ENCODE data around the gene HS2ST1.

HS2ST1 gene

GRCh38 chr1:87137342-87137739 lies 222.9 kb downstream of the HS2ST1 start:
- DNase-seq (ENCODE audit: low spot score) = no peak

- DNase-seq (ENCODE audit: low spot score) = no peak
Observed at GRCh38 chr1:87140831-87141540, 226.6 kb downstream of the HS2ST1 start.

GRCh38 chr1:87141556-87141955 lies 227.1 kb downstream of the HS2ST1 start:
- DNase-seq (ENCODE audit: low spot score) = no peak

GRCh38 chr1:87143413-87144135 lies 229.1 kb downstream of the HS2ST1 start:
- no peak for DNase-seq (ENCODE audit: low spot score)

GRCh38 chr1:87144316-87144895 lies 230.0 kb downstream of the HS2ST1 start:
- DNase-seq (ENCODE audit: low spot score) = no peak

GRCh38 chr1:87144981-87145380 lies 230.5 kb downstream of the HS2ST1 start:
- DNase-seq (ENCODE audit: low spot score) = no peak

GRCh38 chr1:87146538-87146937 lies 232.1 kb downstream of the HS2ST1 start:
- DNase-seq (ENCODE audit: low spot score) = no peak

GRCh38 chr1:87146986-87147385 lies 232.6 kb downstream of the HS2ST1 start:
- no peak for DNase-seq (ENCODE audit: low spot score)

- no peak for DNase-seq (ENCODE audit: low spot score)
Observed at GRCh38 chr1:87147851-87148250, 233.4 kb downstream of the HS2ST1 start.

GRCh38 chr1:87148661-87149060 lies 234.2 kb downstream of the HS2ST1 start:
- no peak for DNase-seq (ENCODE audit: low spot score)

- peak; percentile 36 for DNase-seq (ENCODE audit: low spot score)
Observed at GRCh38 chr1:87149241-87150041, 235.0 kb downstream of the HS2ST1 start.

- no peak for DNase-seq (ENCODE audit: low spot score)
Observed at GRCh38 chr1:87150143-87150542, 235.7 kb downstream of the HS2ST1 start.

- DNase-seq (ENCODE audit: low spot score) = peak; percentile 82
Observed at GRCh38 chr1:87151500-87152421, 237.3 kb downstream of the HS2ST1 start.

- no peak for DNase-seq (ENCODE audit: low spot score)
Observed at GRCh38 chr1:87154384-87154783, 239.9 kb downstream of the HS2ST1 start.

GRCh38 chr1:87155170-87155569 lies 240.7 kb downstream of the HS2ST1 start:
- DNase-seq (ENCODE audit: low spot score) = no peak

- DNase-seq (ENCODE audit: low spot score) = no peak
Observed at GRCh38 chr1:87155648-87156047, 241.2 kb downstream of the HS2ST1 start.

- DNase-seq (ENCODE audit: low spot score) = no peak
Observed at GRCh38 chr1:87156124-87156523, 241.7 kb downstream of the HS2ST1 start.

- no peak for DNase-seq (ENCODE audit: low spot score)
Observed at GRCh38 chr1:87159378-87159915, 245.0 kb downstream of the HS2ST1 start.

Measured in iPS-NIHi11 (cell line).